ENCODE measurements around the gene MELTF. TPM values are rescaled to one million over a fixed set of nuclear protein-coding genes. Genes with fewer than 3 reads are reported as not detected.

MELTF gene
- total RNA-seq, 2 experiments from 2014 or later = 3.4 to 3.5 TPM

GRCh38 chr3:197028728-197029510 lies 698 bp downstream of the MELTF start:
- no peak overlapping the region for H3K27ac Mint-ChIP-seq
- no peaks in the 10 kb centered on the region for H3K36me3 Mint-ChIP-seq (ENCODE audit: low read depth)
- DNase-seq (peak; percentile 35), ATAC-seq (peak; percentile 13)
- intact Hi-C loops (cut with micrococcal nuclease) = no loop called here
- peaks cover 6% of the 10 kb centered on the region for H3K4me1 Mint-ChIP-seq (ENCODE audit: low read depth)
- ChIA-PET CTCF (interaction anchor here (0.6 to 4.5 kb wide), 23 partner anchors 10 to 473 kb away, joined by 3 to 50 read pairs (median 4); no protein-coding TSS in a partner anchor), POLR2A (interaction anchor here (0.6 to 3.9 kb wide), 3 partner anchors 12 to 487 kb away, joined by 3 to 17 read pairs (median 3); no protein-coding TSS in a partner anchor)
- no peaks in the 10 kb centered on the region for H3K9me3 Mint-ChIP-seq
- H3K27me3 Mint-ChIP-seq = peaks cover 16% of the 10 kb centered on the region
- H3K4me3 Mint-ChIP-seq = peak overlapping the region; percentile 73
- TF ChIP-seq CTCF (IDR thresholded peaks at IDR 0.05) = no peak

- no peak for ATAC-seq
- peaks cover 18% of the 10 kb centered on the region for H3K27me3 Mint-ChIP-seq
- peak overlapping the region; percentile 73 for H3K4me3 Mint-ChIP-seq
- no peak for DNase-seq
- H3K9me3 Mint-ChIP-seq = no peaks in the 10 kb centered on the region
- no peak for TF ChIP-seq CTCF (IDR thresholded peaks at IDR 0.05)
- intact Hi-C loops (cut with micrococcal nuclease) = no loop called here
- no peaks in the 10 kb centered on the region for H3K36me3 Mint-ChIP-seq (ENCODE audit: low read depth)
- peaks cover 13% of the 10 kb centered on the region for H3K4me1 Mint-ChIP-seq (ENCODE audit: low read depth)
- ChIA-PET CTCF (interaction anchor here (0.5 to 4.5 kb wide), 8 partner anchors 9 to 50 kb away, joined by 3 to 50 read pairs (median 6); no protein-coding TSS in a partner anchor), POLR2A (interaction anchor here (3.9 kb wide), 1 partner anchor 25 kb away, joined by 17 read pairs; no protein-coding TSS in a partner anchor)
- H3K27ac Mint-ChIP-seq = no peak overlapping the region
Observed at GRCh38 chr3:197027896-197028727, 1.5 kb downstream of the MELTF start.

GRCh38 chr3:197027151-197027895 lies 2.3 kb downstream of the MELTF start:
- CTCF ChIA-PET = interaction anchor here (0.5 to 1.2 kb wide), 2 partner anchors 24 to 190 kb away, joined by 3 to 4 read pairs; no protein-coding TSS in a partner anchor
- POLR2A ChIA-PET = interaction anchor here (3.9 kb wide), 1 partner anchor 24 kb away, joined by 17 read pairs; no protein-coding TSS in a partner anchor
- TF ChIP-seq CTCF (IDR thresholded peaks at IDR 0.05) = no peak

GRCh38 chr3:197026481-197026866 lies 3.1 kb downstream of the MELTF start:
- H3K36me3 Mint-ChIP-seq (ENCODE audit: low read depth) = no peaks in the 10 kb centered on the region
- no peak overlapping the region for H3K4me3 Mint-ChIP-seq
- intact Hi-C loops (cut with micrococcal nuclease) = no loop called here
- no peak overlapping the region for H3K27ac Mint-ChIP-seq
- no peak for TF ChIP-seq CTCF (IDR thresholded peaks at IDR 0.05)
- ATAC-seq (no peak), DNase-seq (no peak)
- ChIA-PET POLR2A (interaction anchor here (0.6 kb wide), 1 partner anchor 21 kb away, joined by 3 read pairs; no protein-coding TSS in a partner anchor), CTCF (interaction anchor here (0.9 to 1.2 kb wide), 2 partner anchors 179 to 189 kb away, joined by 3 to 4 read pairs; no protein-coding TSS in a partner anchor)
- peaks cover 20% of the 10 kb centered on the region for H3K4me1 Mint-ChIP-seq (ENCODE audit: low read depth)
- H3K27me3 Mint-ChIP-seq = peaks cover 16% of the 10 kb centered on the region
- no peaks in the 10 kb centered on the region for H3K9me3 Mint-ChIP-seq

More at GRCh38 chr3:197027151-197027895, 2.3 kb downstream of the MELTF start:
- Mint-ChIP-seq H3K9me3 (no peaks in the 10 kb centered on the region), H3K27me3 (peaks cover 18% of the 10 kb centered on the region), H3K27ac (no peak overlapping the region), H3K4me1 (ENCODE audit: low read depth) (peaks cover 20% of the 10 kb centered on the region), H3K4me3 (no peak overlapping the region), H3K36me3 (ENCODE audit: low read depth) (no peaks in the 10 kb centered on the region)
- ATAC-seq (no peak), DNase-seq (no peak)
- intact Hi-C loops (cut with micrococcal nuclease) = no loop called here
